Fibroblast of skin of back (primary cell): Measurements from ENCODE around the gene RASGEF1C.
A peak's percentile ranks its signal among the peaks of the same experiment; 100 is the strongest.

ENCODE experiments used
- DNase-seq: peaks from one replicate; pipeline ENCODE4 v3.0.0-alpha.2; 2013

The RASGEF1C gene

DNA sequence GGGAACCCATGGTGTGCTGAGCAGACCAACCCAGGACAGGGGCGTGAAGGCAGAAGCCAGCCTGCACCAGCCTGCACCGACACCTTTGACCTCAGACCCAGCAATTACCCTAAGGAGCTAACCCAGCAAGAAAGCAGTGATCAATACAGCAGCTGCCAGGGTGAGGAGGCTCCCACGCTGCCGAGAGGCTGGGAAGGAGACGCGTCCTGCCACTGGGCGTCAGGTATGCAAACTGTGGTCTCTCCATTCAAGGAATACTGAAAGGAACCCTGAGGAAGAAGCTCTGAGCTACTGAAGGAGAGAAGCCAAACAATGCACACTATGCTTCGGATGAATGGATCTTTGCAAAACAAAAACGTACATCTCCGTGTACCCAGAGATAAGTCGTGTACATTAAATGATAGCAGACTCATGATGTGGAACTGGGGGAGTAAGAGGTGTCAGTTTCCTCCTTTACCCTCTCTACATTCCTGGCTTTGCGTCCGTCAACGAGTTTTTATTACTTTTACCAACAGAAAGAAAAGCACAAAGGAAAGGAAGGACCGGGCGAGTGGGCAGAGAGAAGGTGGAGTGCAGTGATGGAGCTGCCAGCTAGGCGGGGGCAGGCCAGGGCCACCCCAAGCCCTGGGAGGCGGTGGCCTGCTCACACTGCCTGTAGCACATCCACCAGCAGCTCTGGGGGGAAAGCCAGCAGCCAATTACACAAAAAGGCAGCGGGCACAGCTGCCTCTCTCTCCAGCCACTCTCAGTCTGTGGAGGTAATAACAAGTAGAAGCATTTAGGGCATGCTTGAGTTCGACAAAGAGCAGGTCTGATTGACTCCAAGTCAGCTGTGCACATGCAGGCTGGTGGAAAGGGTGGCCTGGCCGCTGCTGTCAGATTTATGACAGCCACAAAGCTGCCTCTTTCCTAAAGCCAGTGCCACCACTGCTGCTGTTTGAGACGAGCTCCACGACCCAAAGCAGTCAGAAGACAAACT, 29.3 kb downstream of the RASGEF1C start:
- no peak for DNase-seq

DNA sequence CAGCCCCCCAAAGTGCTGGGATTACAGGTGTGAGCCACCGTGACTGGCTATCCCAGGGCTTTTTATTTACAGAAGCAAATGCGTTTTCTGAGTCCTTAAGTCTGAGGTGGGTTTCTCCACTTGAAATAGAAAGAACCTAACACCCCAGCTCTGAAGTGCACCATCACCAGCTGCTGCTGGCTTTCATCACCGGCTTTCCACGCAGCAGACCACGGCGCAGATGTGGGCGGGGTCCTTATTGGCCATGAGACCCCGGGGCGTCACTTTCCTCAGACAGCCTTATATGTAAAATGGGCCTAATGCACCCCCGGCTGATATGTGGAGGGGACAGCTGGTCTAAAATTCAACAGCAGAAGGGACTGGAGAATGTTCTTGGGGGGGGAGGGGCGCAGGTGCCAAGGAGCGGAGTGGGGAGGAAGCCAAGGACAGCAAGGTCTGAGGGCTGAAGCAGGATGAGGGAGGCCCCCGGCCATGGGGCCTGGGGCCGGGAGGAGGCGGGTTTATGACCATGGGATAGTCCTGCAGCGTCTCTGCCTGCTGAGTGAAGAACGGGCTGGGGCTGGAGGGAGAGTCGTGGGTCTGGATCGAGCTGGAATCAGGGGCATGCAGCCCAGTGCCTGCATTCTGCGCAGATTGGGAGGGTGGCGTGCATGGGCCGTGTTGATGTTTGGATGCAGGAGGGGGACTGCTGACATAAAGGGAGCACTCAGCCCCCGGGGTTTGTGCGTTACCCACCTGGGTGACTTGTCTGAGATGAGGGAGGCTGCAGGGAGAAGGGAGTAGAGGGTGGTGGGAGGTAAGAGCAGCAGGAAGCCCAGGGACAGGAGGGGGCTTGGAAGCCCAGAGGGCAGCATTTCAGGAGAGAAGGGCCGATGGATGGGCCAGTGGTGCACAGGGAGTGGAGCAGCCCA, 30.2 kb downstream of the RASGEF1C start:
- no peak for DNase-seq

DNA sequence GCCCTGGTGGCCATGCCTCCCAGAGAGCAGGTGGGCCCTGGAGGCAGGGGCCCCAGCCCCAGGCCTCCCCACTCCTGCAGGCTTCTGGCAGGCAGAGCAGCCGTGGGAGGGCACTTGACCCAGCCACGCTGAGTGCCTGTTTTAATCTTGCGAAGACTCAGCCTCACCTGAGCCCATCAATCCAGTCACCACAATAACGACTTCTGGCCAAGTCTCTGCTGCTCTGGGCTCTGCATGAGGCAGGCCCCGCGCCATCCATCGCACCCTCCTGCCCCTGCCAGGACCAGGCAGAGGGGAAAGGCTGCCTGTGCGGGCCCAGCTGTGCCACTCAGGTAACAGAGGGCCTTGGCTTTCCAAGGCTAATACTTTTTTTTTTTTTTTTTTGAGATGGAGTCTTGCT, 32.8 kb downstream of the RASGEF1C start:
- DNase-seq, result no peak

DNA sequence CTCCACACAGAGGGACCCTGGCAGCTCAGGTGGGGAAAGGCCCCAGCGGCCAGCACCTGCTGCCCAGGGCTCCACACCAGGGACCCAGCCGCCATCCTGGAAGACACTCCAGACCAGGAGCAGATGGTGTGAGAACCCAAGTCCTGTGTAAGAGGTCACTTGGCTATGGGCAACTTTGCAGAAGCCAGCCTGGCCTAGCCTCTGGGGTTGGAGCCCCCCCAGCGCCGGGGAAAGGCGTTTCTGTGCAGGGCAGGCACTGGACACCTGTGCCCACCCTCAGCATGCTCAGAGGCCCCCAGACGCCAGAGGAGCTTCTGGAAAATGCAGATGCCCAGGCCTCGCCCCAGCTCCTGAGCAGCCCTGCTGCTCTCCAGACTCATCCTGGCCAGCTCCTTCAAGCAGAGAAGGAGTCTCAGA, 34.0 kb downstream of the RASGEF1C start:
- no peak for DNase-seq

DNA sequence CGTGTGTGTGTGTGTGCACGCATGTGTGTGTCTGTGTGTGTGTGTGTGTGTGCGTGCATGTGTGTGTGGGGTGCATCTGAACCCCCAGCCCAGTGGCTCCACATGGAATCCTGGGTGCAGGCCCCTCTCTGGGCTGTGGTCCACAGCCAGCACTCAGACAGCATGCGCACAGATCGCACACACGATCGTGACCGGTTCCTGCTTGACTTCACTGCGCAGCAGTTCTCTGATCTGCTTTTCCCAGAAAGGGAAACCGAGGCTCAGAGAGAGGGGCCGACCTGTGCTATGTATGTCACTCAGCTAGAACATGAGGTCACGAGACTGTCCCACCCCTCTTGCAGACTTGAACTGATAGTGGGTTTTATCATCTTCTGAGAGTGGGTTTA, 34.4 kb downstream of the RASGEF1C start:
- no peak for DNase-seq

DNA sequence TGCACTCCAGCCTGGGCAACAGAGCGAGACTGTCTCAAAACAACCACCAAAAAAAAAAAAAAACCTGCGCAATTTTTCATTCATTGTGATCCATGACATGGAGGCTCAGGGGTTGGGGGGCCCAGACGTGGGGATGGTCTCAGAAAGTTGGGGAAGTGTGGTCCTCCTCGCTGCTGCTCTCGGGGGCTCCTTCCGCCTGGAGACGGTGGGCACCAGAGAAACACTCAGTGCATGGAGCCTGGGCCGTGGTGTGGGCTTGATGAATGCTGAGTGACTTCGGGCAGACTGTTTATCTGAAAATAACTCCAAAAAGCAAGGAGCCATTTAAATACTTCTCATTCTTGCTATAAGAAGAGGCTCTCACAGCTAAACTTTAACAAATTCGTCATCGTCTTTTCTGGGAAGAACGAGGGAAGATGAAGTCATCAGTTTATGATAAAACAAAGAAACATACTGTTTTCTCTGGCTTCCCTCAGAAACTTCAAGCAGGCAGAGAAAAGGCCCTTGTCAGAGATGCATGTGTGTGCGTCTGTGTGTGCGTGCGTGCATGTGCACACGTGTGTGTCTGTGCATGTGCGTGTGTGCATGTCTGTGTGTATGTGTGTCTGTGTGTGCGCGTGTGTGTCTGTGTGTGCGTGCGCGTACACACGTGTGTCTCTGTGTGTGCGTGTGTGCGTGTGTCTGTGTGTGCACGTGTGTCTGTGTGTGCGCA, 35.0 kb downstream of the RASGEF1C start:
- DNase-seq, result peak; percentile 14

DNA sequence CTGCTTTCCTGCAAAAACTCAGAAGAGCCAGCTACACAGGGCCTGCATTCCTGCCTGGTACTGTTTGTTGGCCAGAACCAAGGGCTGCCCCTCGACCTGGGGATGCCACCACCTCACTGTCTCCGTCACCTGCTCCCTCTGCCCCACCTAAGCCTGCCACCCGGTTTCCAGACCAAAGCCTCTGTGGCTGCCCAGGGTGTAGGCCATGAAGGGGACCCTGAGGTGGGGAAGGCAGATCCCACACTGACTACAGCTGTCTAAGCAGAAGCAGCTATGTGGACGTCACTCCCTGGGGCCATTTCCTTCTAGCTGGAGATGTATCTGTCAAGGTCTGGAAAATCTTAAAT, 35.8 kb downstream of the RASGEF1C start:
- DNase-seq, result no peak

DNA sequence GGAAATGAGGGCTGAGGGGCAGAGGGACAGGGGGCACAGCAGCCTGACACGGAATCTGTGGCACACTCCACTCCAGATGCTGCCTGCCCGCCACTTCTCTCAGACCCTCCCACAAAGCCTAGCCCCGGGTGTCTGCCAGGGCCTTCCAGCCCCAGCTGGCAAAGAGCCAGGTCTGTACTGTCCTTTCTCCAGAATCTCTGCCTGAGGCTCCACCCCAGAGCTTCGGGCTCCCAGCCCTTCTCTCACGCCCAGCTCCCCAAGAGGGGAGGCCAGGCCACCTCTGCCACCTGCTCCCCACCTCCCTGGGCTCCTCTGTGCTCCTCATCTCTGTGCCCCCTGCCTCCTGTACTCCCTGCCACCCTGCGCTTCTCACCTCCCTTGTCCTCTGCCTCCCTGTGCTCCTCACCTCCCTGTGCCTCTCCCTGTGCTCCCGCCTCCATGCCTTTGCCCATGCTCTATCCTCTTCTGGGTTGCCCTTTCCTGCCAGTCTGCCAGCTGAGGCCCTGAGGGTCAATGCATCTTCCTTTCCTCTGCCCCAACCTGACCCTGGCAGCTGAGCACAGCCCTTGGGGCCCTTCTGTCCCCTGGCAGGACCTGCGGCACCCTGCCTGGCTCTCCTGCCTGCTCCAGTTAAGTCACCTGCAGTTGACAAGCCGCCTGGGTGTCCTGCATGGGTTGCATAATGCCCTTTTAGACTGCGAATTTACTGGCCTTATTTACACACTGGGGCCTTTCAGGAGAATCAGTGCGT, 36.4 kb downstream of the RASGEF1C start:
- peak; percentile 6 for DNase-seq

DNA sequence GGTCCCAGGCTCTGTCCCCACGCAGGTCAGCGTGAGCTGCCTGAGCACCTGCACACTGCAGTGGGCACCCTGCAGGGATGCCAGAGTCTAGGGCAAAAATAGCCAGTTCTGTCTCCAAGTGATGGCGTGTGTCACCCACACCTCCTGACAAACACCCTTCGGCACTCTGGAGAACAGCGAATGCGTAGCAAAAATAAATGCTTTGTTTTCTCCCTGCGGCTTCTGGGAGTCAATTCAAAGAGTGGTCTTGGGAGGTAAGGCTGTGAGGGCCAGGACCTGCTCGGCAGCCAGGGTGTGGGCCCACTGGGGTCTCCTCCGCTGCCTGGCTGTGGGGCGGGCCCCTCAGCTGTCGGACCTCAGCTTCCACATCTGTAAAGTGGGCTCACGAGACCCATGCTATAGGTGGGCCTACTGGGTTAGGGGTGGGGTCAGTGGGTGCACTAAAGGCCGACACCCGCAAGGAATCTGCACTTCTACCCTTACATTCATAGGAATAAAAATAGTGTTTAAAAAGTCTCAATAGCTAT, 37.4 kb downstream of the RASGEF1C start:
- no peak for DNase-seq

DNA sequence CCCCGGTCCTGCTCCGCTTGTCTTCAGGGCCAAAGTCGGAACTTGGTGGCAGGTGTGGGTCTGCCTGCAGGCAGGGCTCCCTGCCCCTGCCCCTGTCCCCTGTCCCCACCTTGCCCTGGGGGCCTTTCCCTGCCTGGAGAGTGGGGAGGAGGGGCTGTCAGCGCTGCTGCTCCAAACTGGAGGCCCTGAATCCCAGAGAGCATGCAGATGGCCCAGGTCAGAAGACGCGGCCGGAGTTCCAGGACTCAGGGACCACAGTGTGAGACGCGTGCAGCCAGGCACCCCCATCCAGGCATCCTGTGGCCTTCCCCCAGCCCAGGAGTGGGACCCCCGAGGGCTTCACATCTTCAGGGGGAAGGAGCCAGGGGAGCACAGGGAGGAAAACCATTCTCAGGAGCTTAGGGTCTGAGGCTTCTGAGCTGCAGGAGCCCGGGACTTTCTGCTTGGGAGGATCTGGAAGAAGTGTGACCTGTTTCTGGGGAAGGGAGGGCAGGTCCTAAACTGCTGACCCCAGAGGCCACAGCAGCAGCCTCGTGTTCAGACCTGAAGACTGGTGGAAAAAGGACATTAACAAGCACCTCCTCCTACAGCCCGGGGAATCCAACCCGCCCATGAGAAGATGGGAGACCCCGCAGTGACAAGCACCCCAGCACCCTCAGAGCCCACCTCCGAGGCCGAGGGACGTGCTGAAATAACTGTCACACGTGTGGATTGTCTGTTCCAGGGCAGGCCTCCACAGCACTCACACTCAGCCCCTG, 38.0 kb downstream of the RASGEF1C start:
- no peak for DNase-seq

DNA sequence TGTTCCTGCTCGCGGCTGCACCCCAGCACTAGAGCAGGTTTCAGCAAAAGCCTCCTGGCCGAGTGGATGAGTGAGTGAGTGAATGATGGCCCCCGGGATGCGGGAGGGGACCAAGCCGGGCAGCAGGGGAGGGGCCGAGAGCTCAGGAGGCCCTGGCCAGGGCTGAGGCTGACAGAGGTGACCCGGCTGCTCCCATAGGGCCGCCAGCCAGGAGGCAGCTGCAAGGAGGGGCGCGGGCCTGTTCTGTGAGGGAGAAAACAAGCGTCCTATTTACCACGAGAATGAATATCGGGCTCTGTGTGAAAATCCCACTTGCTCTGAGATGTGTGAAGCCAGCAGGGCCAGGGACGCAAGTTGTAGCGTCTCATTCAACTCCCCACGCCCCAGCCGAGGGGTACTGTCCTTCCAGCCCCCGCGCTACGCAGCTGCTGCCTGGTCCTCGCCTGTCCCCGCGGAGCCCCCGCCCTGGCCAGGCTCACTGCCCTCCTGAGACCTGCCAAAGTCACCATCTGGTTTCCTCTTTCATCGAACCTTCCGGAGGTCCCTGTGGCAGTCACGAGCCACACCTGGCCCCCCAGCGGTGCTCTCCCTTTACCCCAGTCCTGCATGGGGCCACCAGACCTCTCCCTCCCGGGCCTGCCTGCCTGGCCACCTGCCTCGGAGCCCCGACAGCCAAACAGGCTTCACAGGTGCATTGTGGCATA, 38.8 kb downstream of the RASGEF1C start:
- no peak for DNase-seq

DNA sequence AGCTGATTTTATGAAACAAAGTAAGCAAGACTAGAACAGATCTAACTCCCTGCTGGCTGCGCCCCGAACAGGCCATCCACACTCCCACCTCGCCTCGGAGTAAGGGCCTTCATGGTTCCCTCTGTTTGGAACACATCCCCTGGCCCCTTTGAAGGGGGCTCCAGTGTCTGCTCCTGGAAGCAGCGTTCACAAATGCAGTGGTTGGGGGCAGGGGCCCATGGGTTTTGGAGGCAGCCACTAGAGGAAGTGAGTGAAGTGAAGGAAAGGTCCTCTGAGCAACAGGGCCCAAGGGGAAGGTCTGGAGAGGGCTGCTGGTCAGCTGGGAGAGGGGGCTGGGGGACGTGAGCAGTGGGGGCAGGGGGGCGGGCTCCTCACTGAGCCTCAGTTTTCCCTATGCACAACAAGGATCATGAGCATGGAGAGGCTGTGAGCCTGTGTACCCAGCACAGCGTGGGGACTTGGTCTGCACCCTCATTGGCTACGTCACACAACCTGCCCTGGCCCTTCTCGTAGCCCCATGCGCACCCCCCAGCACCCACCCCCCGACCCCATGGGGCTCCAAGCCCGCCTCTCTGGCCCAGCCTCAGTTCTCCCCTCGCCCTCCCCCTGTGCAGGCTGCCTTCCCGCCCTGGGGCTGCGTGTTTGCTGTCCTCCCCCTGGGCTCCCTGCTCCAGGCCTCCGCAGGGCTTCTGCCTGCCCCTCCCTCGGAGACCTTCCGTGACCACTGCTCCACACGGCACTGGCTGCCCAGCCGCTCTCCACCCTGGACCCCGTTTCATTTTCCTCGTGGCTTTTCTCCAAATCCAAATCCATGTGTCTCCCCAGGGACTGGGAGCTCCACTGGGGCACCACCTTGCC, 39.5 kb downstream of the RASGEF1C start:
- DNase-seq, result no peak

DNA sequence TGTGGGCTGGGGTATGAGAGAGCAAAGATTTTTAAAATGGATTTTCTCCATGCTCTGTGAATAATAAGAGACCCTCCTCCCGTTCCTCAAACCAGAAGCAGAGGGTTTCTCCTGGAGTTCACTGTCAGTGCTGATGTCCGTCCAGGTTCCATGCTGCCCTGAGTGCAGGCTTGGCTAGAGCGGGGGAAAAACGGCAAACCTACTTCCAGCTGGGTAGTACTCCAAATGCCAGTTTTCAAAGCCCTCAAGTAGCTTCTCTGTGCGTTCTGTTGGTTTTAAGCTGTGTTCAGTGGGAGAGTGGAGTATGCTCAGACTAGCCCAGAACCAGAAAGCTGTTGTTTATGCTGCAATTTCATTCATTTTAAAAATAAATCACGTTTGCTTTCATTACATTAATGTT, 40.3 kb downstream of the RASGEF1C start:
- DNase-seq, result no peak

DNA sequence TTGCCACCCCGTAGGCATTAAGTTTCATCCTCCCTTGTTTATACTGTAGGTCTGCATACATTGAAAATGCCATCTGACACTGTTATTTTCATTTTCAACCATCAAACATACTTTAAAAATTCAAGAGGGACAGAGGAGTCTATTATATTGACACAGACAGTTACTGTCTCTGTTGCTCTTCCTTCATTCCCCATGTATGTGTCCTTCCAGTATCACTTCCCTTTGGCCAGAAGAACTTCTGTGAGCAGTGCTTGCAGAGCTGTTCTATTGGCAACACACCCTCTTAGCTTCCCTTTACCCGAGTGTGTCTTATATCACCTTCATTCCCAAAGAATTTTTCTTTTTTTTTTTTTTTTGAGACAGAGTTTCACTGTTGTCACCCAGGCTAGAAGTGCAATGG, 42.8 kb downstream of the RASGEF1C start:
- DNase-seq, result no peak

DNA sequence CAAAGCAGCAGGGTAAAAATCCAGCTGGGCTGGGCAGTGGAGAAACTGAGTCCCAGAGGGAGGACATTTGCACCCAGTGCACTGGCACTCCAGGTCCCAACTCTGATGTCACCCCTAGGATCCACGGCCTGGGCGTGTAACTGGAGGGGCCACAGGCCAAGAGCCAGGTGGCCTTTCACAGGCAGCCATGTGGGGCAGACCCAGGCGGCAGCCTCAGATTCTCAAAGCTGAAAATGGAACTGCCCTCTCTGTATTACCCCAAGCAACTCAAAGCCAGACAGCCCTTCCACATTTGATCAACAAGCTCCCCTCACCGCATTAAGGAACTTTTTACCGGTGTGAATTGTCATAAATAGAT, 46.7 kb downstream of the RASGEF1C start:
- no peak for DNase-seq

DNA sequence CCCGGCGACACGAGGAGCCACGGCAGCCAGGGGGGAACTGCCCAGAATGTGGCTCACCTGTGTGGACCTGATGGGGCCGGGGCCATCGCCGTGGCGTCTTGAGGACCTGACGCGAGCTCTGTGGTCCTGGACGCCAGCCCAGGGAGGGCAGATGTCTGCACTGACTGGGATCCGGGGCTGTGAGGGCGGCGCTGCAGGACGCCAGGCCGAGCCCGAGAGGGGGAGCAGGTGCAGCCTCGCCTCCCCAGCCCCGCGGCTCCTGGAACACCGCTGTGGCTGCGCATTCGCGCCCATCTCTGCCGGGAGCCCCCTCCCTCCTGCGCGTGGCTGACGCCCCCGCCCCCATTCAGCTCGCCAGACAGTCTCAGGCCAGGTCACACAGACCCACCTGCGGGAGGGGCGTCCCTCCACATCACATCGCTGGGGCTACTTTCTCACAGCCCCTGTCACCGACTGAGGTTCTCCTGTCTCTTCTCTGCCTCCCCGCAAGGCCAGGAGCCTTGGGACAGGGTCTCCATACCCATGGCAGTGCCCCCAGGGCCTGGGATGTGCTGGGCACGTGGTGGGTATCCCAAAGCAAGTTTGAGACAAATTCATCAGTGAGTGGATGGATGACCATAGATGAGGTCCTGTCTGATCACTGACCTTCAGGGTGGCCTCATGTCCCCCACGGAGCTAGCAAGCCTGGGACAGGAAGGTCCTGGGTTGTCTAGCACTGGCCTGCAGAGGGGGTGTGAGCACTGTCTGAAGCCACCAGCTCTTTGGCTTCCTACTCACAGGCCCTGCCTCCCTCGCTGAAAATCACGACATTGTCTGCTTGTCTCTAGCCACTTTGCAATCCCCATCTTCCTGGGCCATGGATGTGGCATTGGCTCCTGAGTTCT, 47.3 kb downstream of the RASGEF1C start:
- DNase-seq, result no peak

DNA sequence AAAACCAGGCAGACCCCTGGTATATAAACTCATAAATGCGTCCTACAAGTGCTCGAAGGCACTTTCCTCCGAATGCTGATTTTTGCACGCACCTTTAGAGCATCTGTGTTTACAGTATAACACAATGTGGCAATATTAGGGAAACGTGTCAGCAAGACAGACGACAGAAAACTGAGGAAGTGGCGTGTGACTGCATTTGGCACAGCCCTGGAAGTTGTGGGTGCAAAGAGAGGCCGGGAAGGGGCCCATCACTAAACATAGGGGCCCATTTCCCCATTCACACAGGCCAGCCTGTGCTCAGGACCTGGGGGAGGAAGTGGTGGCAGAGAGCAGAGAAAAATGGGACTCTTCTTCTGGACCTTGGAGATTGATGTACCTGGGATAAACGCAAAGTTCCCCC, 48.2 kb downstream of the RASGEF1C start:
- DNase-seq, result no peak

DNA sequence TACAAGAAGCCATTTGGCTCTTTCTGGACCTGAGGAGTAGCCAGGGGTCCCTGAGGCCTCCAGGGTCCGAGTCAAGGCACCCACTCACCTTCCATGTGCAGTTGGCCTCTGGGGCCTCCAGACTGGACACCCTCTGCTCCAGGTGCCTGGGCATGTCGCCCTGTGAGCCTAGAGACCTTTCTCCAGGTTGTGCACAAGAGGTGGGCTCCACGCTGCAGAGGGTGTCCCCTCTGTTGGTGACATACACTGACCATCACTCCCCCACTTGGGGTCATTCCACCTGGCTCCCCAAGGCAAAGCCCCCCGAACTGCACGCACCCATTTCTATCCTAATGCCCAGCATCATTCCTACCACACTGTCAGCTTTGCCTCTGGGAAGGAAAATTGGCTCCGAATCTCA, 48.8 kb downstream of the RASGEF1C start:
- DNase-seq, result no peak

DNA sequence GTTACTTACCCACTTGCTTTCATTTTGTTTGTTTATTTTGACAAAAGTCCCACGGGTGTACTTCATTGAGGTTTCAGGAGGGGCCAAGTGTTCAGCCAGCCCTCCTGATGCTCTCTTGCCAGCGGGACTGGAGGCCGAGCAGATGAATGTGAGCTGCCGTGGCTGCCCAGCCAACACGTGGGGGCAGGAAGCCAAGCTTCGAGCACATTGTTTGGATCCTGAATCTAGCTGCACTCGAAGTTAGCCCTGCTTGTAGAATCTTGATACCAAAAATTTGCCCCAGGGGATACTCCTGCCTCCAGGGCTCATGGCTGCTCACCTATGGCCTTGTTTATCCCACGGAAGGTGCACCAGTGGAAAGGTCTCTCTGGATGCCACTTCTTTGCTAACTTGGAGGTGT, 49.3 kb downstream of the RASGEF1C start:
- DNase-seq, result no peak
